Epithelial cell of proximal tubule (primary cell): ENCODE measurements around the gene SHROOM4. TPM values are rescaled to one million over a fixed set of nuclear protein-coding genes. Genes with fewer than 3 reads are reported as not detected.

ENCODE experiments used
- DNase-seq: peaks from one replicate; pipeline ENCODE4 v3.0.0-alpha.2; 2011; ENCODE audit warnings: low read depth
- H3K4me3 ChIP-seq: 2 replicates; pipeline ENCODE4 v1.5.1; 2011; ENCODE audit warnings: low read depth, mild to moderate bottlenecking, low read length
- CTCF ChIP-seq: conservative IDR thresholded peaks from 2 replicates; pipeline ENCODE4 v1.5.1; 2012; ENCODE audit warnings: low read depth, mild to moderate bottlenecking, low read length
- total RNA-seq: library from RNA; depleted of rRNA; stranded (reverse); fragments of >200 nt; gene quantifications from 2 replicates; pipeline ENCODE4 v1.2.3, GENCODE V29; 2015

The SHROOM4 gene
- total RNA-seq, 1 donor from 2014 or later = 4.2 TPM

DNA sequence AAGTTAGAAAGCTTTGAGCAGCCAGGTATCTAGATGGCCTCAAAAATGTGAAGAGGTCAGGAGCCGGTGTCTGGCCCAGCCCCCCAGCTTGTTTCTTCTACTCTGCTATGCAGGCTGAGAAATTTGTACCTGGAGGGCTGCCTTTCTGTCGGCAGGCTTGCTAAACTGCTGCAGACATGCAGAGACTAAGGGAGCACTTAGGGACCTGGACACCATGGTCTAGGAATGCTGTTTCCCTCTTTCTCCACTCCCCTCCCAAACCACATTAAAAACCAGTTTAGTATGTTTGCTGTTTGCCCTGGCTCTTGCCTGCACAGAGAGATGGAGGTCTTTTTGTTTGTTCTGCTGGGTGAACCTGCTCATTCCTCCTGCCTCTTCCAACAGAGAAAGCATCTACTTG lies 186.3 kb downstream of the SHROOM4 start:
- no peak overlapping the region for H3K4me3 ChIP-seq
- TF ChIP-seq CTCF = no peak

GRCh38 chrX:50626432-50626831 lies 187.6 kb downstream of the SHROOM4 start:
- DNase-seq = no peak
- no peak for TF ChIP-seq CTCF
- H3K4me3 ChIP-seq = no peak overlapping the region

More for the DNA sequence above, 186.3 kb downstream of the SHROOM4 start:
- DNase-seq = no peak

- TF ChIP-seq CTCF = no peak
- H3K4me3 ChIP-seq = no peak overlapping the region
- no peak for DNase-seq
Observed at GRCh38 chrX:50622751-50623150, 191.2 kb downstream of the SHROOM4 start.

DNA sequence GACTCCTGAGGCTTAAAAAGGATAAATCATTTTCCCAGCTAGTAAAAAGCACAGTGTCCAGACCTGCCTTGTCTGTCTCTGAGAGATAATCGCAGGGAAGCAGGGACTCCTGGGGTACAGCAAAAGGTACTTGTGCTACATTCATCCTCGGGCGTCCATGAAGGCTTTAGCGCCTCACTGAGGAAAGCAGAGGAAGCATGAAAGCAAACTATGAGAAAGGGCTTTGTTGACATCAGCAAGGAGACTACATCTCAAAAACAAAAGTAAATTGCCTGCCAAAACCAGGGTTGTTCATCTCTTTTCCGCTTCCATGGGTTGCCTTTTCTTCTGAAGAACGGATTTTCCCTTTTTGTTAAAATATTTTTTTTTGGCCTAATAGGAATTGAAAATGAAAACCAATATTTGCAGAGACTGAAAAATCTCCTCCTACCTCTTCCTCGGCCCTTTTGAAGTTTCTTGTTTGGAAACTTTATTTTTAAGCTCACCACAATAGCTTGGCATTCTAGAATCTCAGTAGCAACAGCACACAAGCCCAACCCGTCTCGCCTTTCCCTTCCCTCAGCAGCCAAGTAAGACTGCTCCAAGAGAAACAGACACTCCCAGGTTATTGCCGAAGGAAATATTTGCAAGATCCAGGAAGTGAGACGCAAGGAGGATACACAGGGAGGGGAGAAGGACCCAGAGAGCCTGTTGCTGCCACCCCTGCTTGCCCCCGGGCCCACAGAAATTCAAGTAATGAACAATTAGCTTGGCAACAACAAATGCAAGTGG lies 195.0 kb downstream of the SHROOM4 start:
- DNase-seq = no peak
- H3K4me3 ChIP-seq = no peak overlapping the region
- no peak for TF ChIP-seq CTCF

- no peak for TF ChIP-seq CTCF
- H3K4me3 ChIP-seq = no peak overlapping the region
- DNase-seq = peak; percentile 4
Observed at GRCh38 chrX:50617183-50617582, 196.8 kb downstream of the SHROOM4 start.

- DNase-seq = no peak
- TF ChIP-seq CTCF = no peak
- H3K4me3 ChIP-seq = no peak overlapping the region
Observed at GRCh38 chrX:50615570-50616158, 198.3 kb downstream of the SHROOM4 start.

GRCh38 chrX:50614460-50614859 lies 199.5 kb downstream of the SHROOM4 start:
- no peak for TF ChIP-seq CTCF
- no peak overlapping the region for H3K4me3 ChIP-seq
- DNase-seq = no peak
